ENCODE results near the gene NUP214.

NUP214 gene

DNA sequence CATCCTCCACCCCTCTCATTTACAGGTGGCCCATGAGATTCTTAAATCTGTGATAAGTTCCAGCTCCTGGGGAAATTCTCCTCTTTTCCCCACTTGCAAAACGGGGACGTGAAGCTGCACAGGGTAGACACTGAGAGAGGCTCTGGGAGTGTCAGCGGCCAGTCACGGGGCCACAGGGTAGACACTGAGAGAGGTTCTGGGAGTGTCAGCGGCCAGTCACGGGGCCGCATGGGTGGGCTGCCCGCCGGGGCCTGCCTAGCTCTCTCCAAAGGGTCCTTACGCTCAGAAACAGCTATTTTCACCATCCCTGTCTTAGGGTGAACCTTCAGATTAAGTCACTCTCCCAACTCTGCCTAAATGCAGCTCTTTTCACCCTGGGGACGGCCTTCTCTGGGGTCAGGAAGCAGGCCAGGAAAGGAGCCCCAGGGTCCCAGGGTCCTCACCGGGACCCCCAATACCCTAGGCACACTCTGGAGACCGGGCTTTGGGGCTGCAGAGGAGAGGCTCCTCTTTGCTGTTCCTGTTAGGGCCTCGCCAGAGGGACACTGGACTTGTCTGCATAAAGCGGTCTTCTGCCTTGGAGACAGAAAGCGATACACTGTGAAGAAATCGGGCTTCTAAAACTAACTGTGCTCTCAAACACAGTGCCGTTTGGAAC is 149.4 kb downstream of the NUP214 start:
- WGBS, 2 experiments, result 90 to 92% methylated on average over 18 of the region's 18 CpGs
- Histone ChIP-seq H3K4me1 (ENCODE audit: control insufficient read depth, insufficient read depth, low read length) (peaks cover 15% of the 10 kb centered on the region), H3K9me3 (ENCODE audit: control insufficient read depth, low read length) (no peaks in the 10 kb centered on the region), H3K4me3 (ENCODE audit: insufficient read depth, low read depth, low read length) (no peak overlapping the region), H3K27me3 (ENCODE audit: control insufficient read depth, insufficient read depth, low read length, poor library complexity, severe bottlenecking) (peaks cover 28% of the 10 kb centered on the region), H3K27ac (ENCODE audit: insufficient read depth, low read depth, low read length, poor library complexity, severe bottlenecking) (no peak overlapping the region), H3K36me3 (ENCODE audit: control insufficient read depth, insufficient read depth, low read length) (no peaks in the 10 kb centered on the region)

DNA sequence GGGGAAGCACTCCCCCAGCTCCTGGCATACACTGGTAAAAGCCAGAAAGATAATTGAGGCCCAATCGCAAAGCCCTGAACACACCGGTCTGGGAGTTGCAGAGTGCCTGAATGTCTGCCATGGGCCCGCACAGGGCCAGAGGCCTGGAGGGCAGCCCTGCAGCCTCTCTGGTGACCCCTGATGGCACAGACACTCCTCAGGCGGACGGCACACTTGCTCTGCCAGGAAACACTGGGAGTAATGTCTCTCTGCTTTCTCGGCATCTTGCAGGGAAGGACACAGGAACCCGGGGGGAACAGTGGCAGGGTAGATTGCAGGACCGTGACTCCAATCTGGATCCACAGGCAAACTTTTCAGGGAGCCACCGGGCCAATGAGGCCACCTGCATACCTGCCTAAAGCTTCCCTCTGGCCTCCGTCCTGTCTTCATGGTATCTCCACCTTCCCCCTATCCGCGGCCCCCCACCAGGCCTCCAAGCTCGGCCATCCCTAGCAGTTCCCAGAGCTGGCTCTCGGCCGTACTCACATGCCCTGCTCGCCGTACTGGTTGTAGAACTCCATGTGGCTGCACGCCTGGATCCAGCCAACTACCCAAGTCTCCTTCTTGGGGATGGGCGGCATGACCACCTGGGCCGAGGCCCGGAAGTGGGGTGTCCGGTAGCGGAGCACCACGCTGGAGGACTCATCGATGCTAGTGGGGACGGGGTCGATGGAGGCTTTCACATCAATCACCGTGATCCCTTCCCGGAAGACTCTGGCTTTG is 150.1 kb downstream of the NUP214 start:
- peaks cover 28% of the 10 kb centered on the region for H3K27me3 ChIP-seq (ENCODE audit: control insufficient read depth, insufficient read depth, low read length, poor library complexity, severe bottlenecking)
- no peak overlapping the region for H3K27ac ChIP-seq (ENCODE audit: insufficient read depth, low read depth, low read length, poor library complexity, severe bottlenecking)
- H3K4me3 ChIP-seq (ENCODE audit: insufficient read depth, low read depth, low read length), result no peak overlapping the region
- H3K4me1 ChIP-seq (ENCODE audit: control insufficient read depth, insufficient read depth, low read length), result peaks cover 15% of the 10 kb centered on the region
- 80 to 82% methylated on average over 29 of the region's 29 CpGs for WGBS, 2 experiments
- H3K9me3 ChIP-seq (ENCODE audit: control insufficient read depth, low read length), result no peaks in the 10 kb centered on the region
- H3K36me3 ChIP-seq (ENCODE audit: control insufficient read depth, insufficient read depth, low read length), result no peaks in the 10 kb centered on the region

DNA sequence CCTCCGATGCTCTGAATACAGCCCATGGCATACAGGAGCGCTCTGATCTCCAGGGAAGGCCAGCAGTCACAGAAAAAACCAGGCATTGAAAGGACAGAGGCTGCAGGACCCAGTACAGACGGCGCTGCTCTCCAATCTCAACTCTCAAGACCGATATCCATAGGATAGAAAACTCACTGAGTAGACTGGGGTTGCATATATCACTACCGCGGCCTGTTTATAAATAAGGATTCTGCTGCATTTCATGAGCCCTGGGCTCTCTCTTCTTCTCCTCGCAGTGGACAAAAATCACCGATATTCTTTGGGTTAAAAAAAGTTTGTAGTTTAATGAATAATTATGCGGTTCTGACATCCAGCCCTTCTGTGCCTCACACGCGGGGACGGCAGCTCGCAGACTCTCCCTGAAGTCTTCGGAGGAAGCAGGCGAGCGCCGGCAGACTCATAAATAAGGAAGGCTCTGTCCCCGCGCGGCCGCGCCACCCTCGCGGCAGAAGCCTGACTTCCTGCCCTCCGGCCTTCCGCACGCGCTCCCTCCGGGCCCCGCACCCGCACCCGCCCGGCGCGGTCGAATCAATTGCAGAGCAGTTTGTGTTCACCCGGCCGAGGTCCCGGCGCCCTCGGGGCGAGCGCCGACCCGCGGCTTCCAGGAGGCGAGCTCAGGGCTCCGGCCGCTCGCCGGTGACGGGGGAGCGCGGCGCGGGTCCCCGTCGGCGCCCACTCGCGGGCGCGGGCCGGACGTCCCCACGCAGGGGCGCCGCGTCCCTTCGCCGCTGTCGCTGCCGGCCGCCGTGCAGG is 150.9 kb downstream of the NUP214 start, which contains the start of gene FAM78A:
FAM78A (minus strand) TSS at position 417 of the 795 bp plus-strand sequence; CDS start at position 86, 331 bp downstream.
- Histone ChIP-seq H3K9me3 (ENCODE audit: control insufficient read depth, low read length) (no peaks in the 10 kb centered on the region), H3K27ac (ENCODE audit: insufficient read depth, low read depth, low read length, poor library complexity, severe bottlenecking) (no peak within 1 kb of the TSS), H3K4me3 (ENCODE audit: insufficient read depth, low read depth, low read length) (peak within 1 kb of the TSS; percentile 54), H3K4me1 (ENCODE audit: control insufficient read depth, insufficient read depth, low read length) (peaks cover 15% of the 10 kb centered on the region), H3K36me3 (ENCODE audit: control insufficient read depth, insufficient read depth, low read length) (no peaks in the 10 kb centered on the region), H3K27me3 (ENCODE audit: control insufficient read depth, insufficient read depth, low read length, poor library complexity, severe bottlenecking) (peaks cover 36% of the 10 kb centered on the region)
- WGBS, 2 experiments, result 14 to 15% methylated on average over 76 of the region's 76 CpGs

DNA sequence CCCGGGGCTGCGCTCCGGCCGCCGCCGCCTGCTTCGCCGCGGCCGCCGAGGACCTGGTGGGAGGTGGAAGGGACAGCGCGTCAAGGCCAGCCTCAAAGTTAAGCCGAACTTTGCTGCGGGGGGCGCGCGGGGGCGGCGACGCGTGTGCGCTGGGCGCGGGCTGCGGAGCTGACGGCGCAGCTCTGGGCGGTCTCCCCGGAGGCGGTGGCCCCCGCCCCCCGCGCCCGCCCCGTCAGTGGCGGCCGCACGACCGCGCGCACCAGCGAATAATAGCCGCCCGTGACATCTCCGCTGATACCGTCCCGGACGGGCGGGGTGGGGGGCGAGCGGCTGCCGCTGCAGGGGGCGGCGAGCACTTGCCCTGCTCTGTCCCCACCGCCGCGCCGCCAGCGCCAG is 151.5 kb downstream of the NUP214 start:
- Histone ChIP-seq H3K27me3 (ENCODE audit: control insufficient read depth, insufficient read depth, low read length, poor library complexity, severe bottlenecking) (peaks cover 42% of the 10 kb centered on the region), H3K4me1 (ENCODE audit: control insufficient read depth, insufficient read depth, low read length) (peaks cover 15% of the 10 kb centered on the region), H3K9me3 (ENCODE audit: control insufficient read depth, low read length) (no peaks in the 10 kb centered on the region), H3K4me3 (ENCODE audit: insufficient read depth, low read depth, low read length) (peak overlapping the region; percentile 54), H3K36me3 (ENCODE audit: control insufficient read depth, insufficient read depth, low read length) (no peaks in the 10 kb centered on the region), H3K27ac (ENCODE audit: insufficient read depth, low read depth, low read length, poor library complexity, severe bottlenecking) (no peak overlapping the region)
- 0 to 1% methylated on average over 60 of the region's 60 CpGs for WGBS, 2 experiments

DNA sequence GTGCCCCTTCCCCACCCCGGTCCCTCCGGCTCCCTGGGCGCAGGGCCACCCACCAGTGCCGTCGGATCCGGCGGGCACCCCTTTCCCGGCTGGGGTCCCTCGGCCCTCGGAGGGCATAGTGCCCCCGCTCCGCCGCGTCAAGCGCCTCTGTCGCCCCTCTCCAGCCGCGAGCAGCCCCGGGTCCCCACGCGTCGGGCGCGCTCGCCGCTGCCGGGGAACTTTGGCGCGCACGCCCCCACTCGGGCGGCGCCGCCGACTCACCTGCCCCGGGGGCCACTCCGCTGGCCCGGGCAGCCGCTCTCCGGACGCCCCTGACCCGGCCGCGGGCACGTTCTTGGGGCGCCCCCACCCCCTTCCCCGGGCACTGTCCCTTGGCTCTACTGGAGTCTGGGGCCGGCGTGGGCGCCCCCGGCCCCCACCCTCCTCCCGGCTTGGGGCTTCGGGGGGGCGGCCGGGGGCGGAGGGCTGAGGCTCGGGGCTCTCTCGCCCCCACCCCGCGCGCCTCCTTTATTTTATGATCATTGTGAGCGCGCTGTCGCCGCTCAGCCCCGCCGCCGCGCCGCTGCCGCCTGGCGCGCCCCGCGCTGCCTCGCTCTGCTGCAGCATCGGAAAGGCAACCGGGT is 152.0 kb downstream of the NUP214 start:
- WGBS, 2 experiments, result 1% methylated on average over 78 of the region's 78 CpGs
- H3K27me3 ChIP-seq (ENCODE audit: control insufficient read depth, insufficient read depth, low read length, poor library complexity, severe bottlenecking), result peaks cover 47% of the 10 kb centered on the region
- H3K4me3 ChIP-seq (ENCODE audit: insufficient read depth, low read depth, low read length), result peak overlapping the region; percentile 54
- no peak overlapping the region for H3K27ac ChIP-seq (ENCODE audit: insufficient read depth, low read depth, low read length, poor library complexity, severe bottlenecking)
- no peaks in the 10 kb centered on the region for H3K36me3 ChIP-seq (ENCODE audit: control insufficient read depth, insufficient read depth, low read length)
- H3K4me1 ChIP-seq (ENCODE audit: control insufficient read depth, insufficient read depth, low read length), result peaks cover 15% of the 10 kb centered on the region
- no peaks in the 10 kb centered on the region for H3K9me3 ChIP-seq (ENCODE audit: control insufficient read depth, low read length)

DNA sequence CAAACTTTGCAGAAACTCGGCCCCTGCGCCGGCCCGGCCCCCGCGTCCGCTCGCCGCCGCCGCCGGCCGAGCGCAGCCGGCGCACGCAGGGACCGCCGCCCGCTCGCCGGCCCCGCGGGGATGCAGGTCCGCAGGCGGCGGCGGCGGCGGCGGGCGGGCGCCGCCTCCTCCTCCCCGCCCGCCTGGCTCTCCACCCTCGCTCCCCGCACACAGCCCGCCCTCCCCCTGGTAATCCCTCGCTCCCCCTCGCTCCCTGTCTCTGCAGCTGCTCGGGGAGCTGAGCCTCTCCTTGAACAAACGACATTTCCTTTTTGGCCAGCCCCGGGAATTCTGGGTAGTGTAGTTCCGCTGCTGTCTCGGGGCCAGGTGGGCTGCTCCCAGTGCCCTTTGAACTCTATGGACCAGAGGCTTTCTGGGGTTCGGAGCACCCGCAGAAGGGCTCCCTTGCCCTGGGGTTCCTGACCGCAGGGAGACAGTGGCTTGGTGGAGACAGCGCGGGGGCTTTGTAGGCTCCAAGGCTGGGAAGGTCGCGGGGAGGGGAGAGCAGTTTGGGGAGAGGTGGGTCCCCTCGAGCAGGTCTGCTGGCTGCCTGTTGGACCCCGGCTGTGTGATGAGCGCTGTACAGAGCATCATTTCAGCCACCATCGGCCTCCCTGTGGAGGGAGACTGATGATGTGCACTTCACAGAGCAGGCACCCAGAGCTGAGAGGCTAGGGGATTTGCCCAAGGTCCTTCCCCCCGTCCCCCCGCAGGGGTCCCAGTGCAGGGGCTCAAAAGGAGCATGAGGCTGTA is 152.7 kb downstream of the NUP214 start:
- H3K4me3 ChIP-seq (ENCODE audit: insufficient read depth, low read depth, low read length), result peak overlapping the region; percentile 54
- no peak overlapping the region for H3K27ac ChIP-seq (ENCODE audit: insufficient read depth, low read depth, low read length, poor library complexity, severe bottlenecking)
- peaks cover 15% of the 10 kb centered on the region for H3K4me1 ChIP-seq (ENCODE audit: control insufficient read depth, insufficient read depth, low read length)
- H3K36me3 ChIP-seq (ENCODE audit: control insufficient read depth, insufficient read depth, low read length), result no peaks in the 10 kb centered on the region
- H3K27me3 ChIP-seq (ENCODE audit: control insufficient read depth, insufficient read depth, low read length, poor library complexity, severe bottlenecking), result peaks cover 54% of the 10 kb centered on the region
- H3K9me3 ChIP-seq (ENCODE audit: control insufficient read depth, low read length), result no peaks in the 10 kb centered on the region
- WGBS, 2 experiments, result 13 to 14% methylated on average over 59 of the region's 59 CpGs

DNA sequence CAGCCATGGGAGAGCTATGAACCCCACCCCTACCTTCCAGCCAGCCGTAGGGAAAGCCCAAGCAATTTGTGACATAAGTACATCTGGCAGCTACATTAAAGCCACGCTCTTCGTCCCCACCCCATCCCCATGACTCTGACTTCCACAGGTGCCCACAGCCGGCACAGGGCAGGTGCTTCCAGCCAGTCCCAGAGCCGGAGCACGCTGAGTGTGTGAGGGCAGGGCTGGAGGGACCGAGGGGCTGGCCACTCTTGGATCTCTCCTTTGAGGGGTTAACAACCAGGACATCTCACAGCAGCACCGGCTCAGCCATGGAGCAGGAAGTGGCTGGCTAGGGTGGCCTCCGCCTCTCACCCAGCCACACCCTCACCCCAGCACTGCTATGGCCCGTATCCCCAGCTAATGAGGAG is 153.3 kb downstream of the NUP214 start:
- Histone ChIP-seq H3K27ac (ENCODE audit: insufficient read depth, low read depth, low read length, poor library complexity, severe bottlenecking) (no peak overlapping the region), H3K27me3 (ENCODE audit: control insufficient read depth, insufficient read depth, low read length, poor library complexity, severe bottlenecking) (peaks cover 59% of the 10 kb centered on the region), H3K4me3 (ENCODE audit: insufficient read depth, low read depth, low read length) (no peak overlapping the region), H3K4me1 (ENCODE audit: control insufficient read depth, insufficient read depth, low read length) (peaks cover 15% of the 10 kb centered on the region), H3K9me3 (ENCODE audit: control insufficient read depth, low read length) (no peaks in the 10 kb centered on the region), H3K36me3 (ENCODE audit: control insufficient read depth, insufficient read depth, low read length) (no peaks in the 10 kb centered on the region)
- 81 to 84% methylated on average over 10 of the region's 10 CpGs for WGBS, 2 experiments

DNA sequence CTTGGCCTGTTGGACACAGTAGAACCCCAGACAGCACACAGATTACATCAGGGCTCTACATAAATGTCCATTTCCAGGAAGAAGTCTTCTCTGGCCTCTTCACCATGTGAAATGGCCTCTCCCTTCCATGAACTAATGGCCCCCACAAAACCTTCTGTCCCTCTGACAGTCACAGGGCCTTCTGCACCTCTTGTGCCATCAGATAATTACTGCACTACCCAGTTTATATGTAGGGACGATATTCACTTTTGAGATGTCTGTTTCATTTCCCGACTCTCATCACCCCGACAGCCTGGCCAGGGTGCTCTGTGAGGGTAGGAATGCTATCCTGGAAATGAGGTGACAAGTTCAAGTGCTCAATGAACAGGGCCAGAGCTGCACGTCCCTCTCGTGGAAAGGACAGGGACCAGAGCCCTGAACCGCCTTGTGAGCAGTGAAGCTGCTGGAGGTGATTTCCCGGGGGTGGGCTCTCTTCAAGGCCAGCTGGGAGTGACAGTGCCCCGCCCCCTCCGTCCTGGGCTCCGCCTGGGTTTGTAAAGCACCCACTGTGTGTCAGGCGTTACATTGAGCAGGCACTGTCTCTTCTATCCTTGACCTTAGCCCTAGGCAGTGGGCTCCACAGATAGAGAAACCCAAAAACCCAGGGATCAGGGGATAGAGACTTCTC is 153.9 kb downstream of the NUP214 start:
- peaks cover 59% of the 10 kb centered on the region for H3K27me3 ChIP-seq (ENCODE audit: control insufficient read depth, insufficient read depth, low read length, poor library complexity, severe bottlenecking)
- no peaks in the 10 kb centered on the region for H3K36me3 ChIP-seq (ENCODE audit: control insufficient read depth, insufficient read depth, low read length)
- 78 to 81% methylated on average over 11 of the region's 11 CpGs for WGBS, 2 experiments

More for the DNA sequence above, 153.9 kb downstream of the NUP214 start:
- Histone ChIP-seq H3K4me3 (ENCODE audit: insufficient read depth, low read depth, low read length) (no peak overlapping the region), H3K27ac (ENCODE audit: insufficient read depth, low read depth, low read length, poor library complexity, severe bottlenecking) (no peak overlapping the region), H3K9me3 (ENCODE audit: control insufficient read depth, low read length) (no peaks in the 10 kb centered on the region), H3K4me1 (ENCODE audit: control insufficient read depth, insufficient read depth, low read length) (peaks cover 9% of the 10 kb centered on the region)

Data from ectodermal cell (in vitro differentiated cells).